IPS DF 6.9 (cell line): ENCODE results near the gene BAIAP2L1.

Experiments used
- DNase-seq: peaks from one replicate; pipeline ENCODE4 v3.0.0-alpha.2; 2013; ENCODE audit warnings: low read depth, low spot score
- H3K27ac ChIP-seq: one replicate; pipeline ENCODE4 v1.5.1; 2013; ENCODE audit warnings: low read length, control low read depth
- H3K27me3 ChIP-seq: 2 replicates; pipeline ENCODE4 v1.6.1; 2013; ENCODE audit warnings: mild to moderate bottlenecking, low read length; ENCODE audit not compliant: control insufficient read depth, insufficient read depth
- H3K36me3 ChIP-seq: 2 replicates; pipeline ENCODE4 v1.6.1; 2013; ENCODE audit warnings: low read length; ENCODE audit not compliant: control insufficient read depth, insufficient read depth
- H3K4me1 ChIP-seq: 2 replicates; pipeline ENCODE4 v1.6.1; 2013; ENCODE audit warnings: low read length; ENCODE audit not compliant: control insufficient read depth, insufficient read depth
- H3K4me3 ChIP-seq: 2 replicates; pipeline ENCODE4 v1.5.1; 2013; ENCODE audit warnings: mild to moderate bottlenecking, low read length
- H3K9me3 ChIP-seq: 2 replicates; pipeline ENCODE4 v1.6.1; 2013; ENCODE audit warnings: low read length, inconsistent platforms; ENCODE audit not compliant: control insufficient read depth, insufficient read depth
- WGBS: extraction: QIAGEN DNeasy Blood & Tissue Kit; methylation state at CpG from one replicate; pipeline ENCODE4 v1.1.7; 2013; ENCODE audit warnings: mixed read lengths, missing lambda C conversion rate; ENCODE audit not compliant: insufficient read length, insufficient coverage; 5-methylcytosine and 5-hydroxymethylcytosine counted together

Gene BAIAP2L1

GRCh38 chr7:98295467-98296192 is 105.3 kb downstream of the BAIAP2L1 start:
- no CpG with 5 or more reads among the region's 19 CpGs for WGBS

GRCh38 chr7:98294798-98295382 is 106.0 kb downstream of the BAIAP2L1 start:
- no peak overlapping the region for H3K27ac ChIP-seq
- WGBS, result no CpG with 5 or more reads among the region's 14 CpGs
- no peaks in the 10 kb centered on the region for H3K9me3 ChIP-seq
- H3K4me3 ChIP-seq, result no peak overlapping the region
- peak; percentile 52 for DNase-seq
- H3K4me1 ChIP-seq, result peaks cover 3% of the 10 kb centered on the region
- H3K27me3 ChIP-seq, result no peaks in the 10 kb centered on the region
- H3K36me3 ChIP-seq, result peaks cover 19% of the 10 kb centered on the region

More at GRCh38 chr7:98295467-98296192, 105.3 kb downstream of the BAIAP2L1 start:
- Histone ChIP-seq H3K27me3 (no peaks in the 10 kb centered on the region), H3K4me3 (no peak overlapping the region), H3K4me1 (peaks cover 3% of the 10 kb centered on the region), H3K36me3 (peaks cover 26% of the 10 kb centered on the region), H3K27ac (no peak overlapping the region), H3K9me3 (no peaks in the 10 kb centered on the region)
- DNase-seq, result no peak

- H3K4me3 ChIP-seq, result no peak overlapping the region
- no peak overlapping the region for H3K27ac ChIP-seq
- WGBS, result no CpG with 5 or more reads among the region's 15 CpGs
- no peak for DNase-seq
- peaks cover 19% of the 10 kb centered on the region; the same call in 1 of the 2 replicates for H3K36me3 ChIP-seq
- H3K9me3 ChIP-seq, result no peaks in the 10 kb centered on the region
- peaks cover 3% of the 10 kb centered on the region for H3K4me1 ChIP-seq
- H3K27me3 ChIP-seq, result no peaks in the 10 kb centered on the region
Observed at GRCh38 chr7:98294326-98294725, 106.6 kb downstream of the BAIAP2L1 start.

- Histone ChIP-seq H3K9me3 (no peaks in the 10 kb centered on the region), H3K27me3 (no peaks in the 10 kb centered on the region), H3K27ac (no peak overlapping the region), H3K4me1 (peaks cover 3% of the 10 kb centered on the region), H3K36me3 (peaks cover 19% of the 10 kb centered on the region; the same call in 1 of the 2 replicates), H3K4me3 (no peak overlapping the region)
- no peak for DNase-seq
- WGBS, result no CpG with 5 or more reads among the region's 13 CpGs
Observed at GRCh38 chr7:98293746-98294145, 107.1 kb downstream of the BAIAP2L1 start.

- WGBS, result no CpG with 5 or more reads among the region's 17 CpGs
- Histone ChIP-seq H3K27me3 (no peaks in the 10 kb centered on the region), H3K9me3 (no peaks in the 10 kb centered on the region), H3K27ac (no peak overlapping the region), H3K4me1 (peaks cover 3% of the 10 kb centered on the region), H3K36me3 (peaks cover 19% of the 10 kb centered on the region; the same call in 1 of the 2 replicates), H3K4me3 (no peak overlapping the region)
- DNase-seq, result no peak
Observed at GRCh38 chr7:98293265-98293664, 107.6 kb downstream of the BAIAP2L1 start.

GRCh38 chr7:98291717-98292116 is 109.2 kb downstream of the BAIAP2L1 start:
- H3K9me3 ChIP-seq, result no peaks in the 10 kb centered on the region
- no peak overlapping the region for H3K27ac ChIP-seq
- H3K36me3 ChIP-seq, result peaks cover 19% of the 10 kb centered on the region; the same call in 1 of the 2 replicates
- H3K4me3 ChIP-seq, result no peak overlapping the region
- H3K27me3 ChIP-seq, result no peaks in the 10 kb centered on the region
- no CpG with 5 or more reads among the region's 7 CpGs for WGBS
- no peak for DNase-seq
- H3K4me1 ChIP-seq, result peaks cover 5% of the 10 kb centered on the region

- Histone ChIP-seq H3K36me3 (peaks cover 16% of the 10 kb centered on the region; the same call in 1 of the 2 replicates), H3K4me1 (peaks cover 14% of the 10 kb centered on the region), H3K4me3 (no peak overlapping the region), H3K27ac (no peak overlapping the region), H3K27me3 (no peaks in the 10 kb centered on the region), H3K9me3 (no peaks in the 10 kb centered on the region)
- no peak for DNase-seq
- no CpG with 5 or more reads among the region's 4 CpGs for WGBS
Observed at GRCh38 chr7:98289333-98289875, 111.5 kb downstream of the BAIAP2L1 start.

- no peak overlapping the region for H3K27ac ChIP-seq
- H3K4me3 ChIP-seq, result no peak overlapping the region
- no peak for DNase-seq
- H3K9me3 ChIP-seq, result no peaks in the 10 kb centered on the region
- H3K4me1 ChIP-seq, result peaks cover 16% of the 10 kb centered on the region
- no peaks in the 10 kb centered on the region for H3K27me3 ChIP-seq
- WGBS, result no CpG with 5 or more reads among the region's 12 CpGs
- H3K36me3 ChIP-seq, result peaks cover 14% of the 10 kb centered on the region; the same call in 1 of the 2 replicates
Observed at GRCh38 chr7:98288064-98288823, 112.6 kb downstream of the BAIAP2L1 start.

GRCh38 chr7:98287486-98287959 is 113.4 kb downstream of the BAIAP2L1 start:
- Histone ChIP-seq H3K9me3 (no peaks in the 10 kb centered on the region), H3K36me3 (peaks cover 11% of the 10 kb centered on the region; the same call in 1 of the 2 replicates), H3K27ac (no peak overlapping the region), H3K4me1 (peaks cover 16% of the 10 kb centered on the region), H3K27me3 (no peaks in the 10 kb centered on the region), H3K4me3 (no peak overlapping the region)
- DNase-seq, result peak; percentile 43
- WGBS, result no CpG with 5 or more reads among the region's 14 CpGs
